Osteoblast (primary cell): Measurements from ENCODE around the gene PDPN. TPM values are rescaled to one million over a fixed set of nuclear protein-coding genes. Genes with fewer than 3 reads are reported as not detected.

ENCODE experiments used
- DNase-seq: peaks from one replicate; pipeline ENCODE4 v3.0.0; 2011; ENCODE audit warnings: low spot score, mixed read lengths; ENCODE audit not compliant: insufficient read length; ENCODE audit errors: missing footprints
- H2AFZ ChIP-seq: 2 replicates; pipeline ENCODE4 v1.6.0; 2011; ENCODE audit warnings: mild to moderate bottlenecking, low read length
- H3K27ac ChIP-seq: 2 replicates; pipeline ENCODE4 v1.5.1; 2011; ENCODE audit warnings: mild to moderate bottlenecking, low read depth, low read length, moderate library complexity
- H3K27me3 ChIP-seq: 2 replicates; pipeline ENCODE4 v1.6.0; 2012; ENCODE audit warnings: mild to moderate bottlenecking, control low read depth, inconsistent platforms, low read length, moderate library complexity; ENCODE audit not compliant: insufficient read depth
- H3K36me3 ChIP-seq: 2 replicates; pipeline ENCODE4 v1.5.1; 2011; ENCODE audit warnings: mild to moderate bottlenecking, low read length, control low read depth, moderate library complexity; ENCODE audit not compliant: insufficient read depth
- H3K4me1 ChIP-seq: 2 replicates; pipeline ENCODE4 v1.5.1; 2011; ENCODE audit warnings: mild to moderate bottlenecking, low read length, control low read depth, moderate library complexity; ENCODE audit not compliant: insufficient read depth
- H3K4me2 ChIP-seq: 2 replicates; pipeline ENCODE4 v1.6.0; 2011; ENCODE audit warnings: mild to moderate bottlenecking, low read length; ENCODE audit not compliant: insufficient read depth
- H3K4me3 ChIP-seq: fragments of 200-600 bp; sonication (generic); 3 replicates; pipeline ENCODE4 v1.5.1; 2012; ENCODE audit warnings: mild to moderate bottlenecking, low read length, inconsistent platforms; ENCODE audit not compliant: insufficient read depth
- H3K79me2 ChIP-seq: 2 replicates; pipeline ENCODE4 v1.6.0; 2012; ENCODE audit warnings: mild to moderate bottlenecking, low read length, control low read depth, inconsistent platforms; ENCODE audit not compliant: insufficient read depth
- H3K9me3 ChIP-seq: 2 replicates; pipeline ENCODE4 v1.5.1; 2011; ENCODE audit warnings: low read depth, low read length, control low read depth
- H4K20me1 ChIP-seq: 2 replicates; pipeline ENCODE4 v1.6.0; 2012; ENCODE audit warnings: mild to moderate bottlenecking, low read length, control low read depth; ENCODE audit not compliant: insufficient read depth
- total RNA-seq: library from RNA; depleted of rRNA; stranded (reverse); fragments of >200 nt; gene quantifications from 2 replicates; pipeline ENCODE4 v1.2.3, GENCODE V29; 2012
- TF ChIP-seq, protein P1 (sequence below): IDR thresholded peaks from 2 replicates; pipeline ENCODE4 v1.5.1; 2011; ENCODE audit warnings: mild to moderate bottlenecking, low read depth, low read length, moderate library complexity; ENCODE audit errors: extremely low read depth

Gene PDPN
- total RNA-seq, 1 donor = 11.9 TPM

DNA sequence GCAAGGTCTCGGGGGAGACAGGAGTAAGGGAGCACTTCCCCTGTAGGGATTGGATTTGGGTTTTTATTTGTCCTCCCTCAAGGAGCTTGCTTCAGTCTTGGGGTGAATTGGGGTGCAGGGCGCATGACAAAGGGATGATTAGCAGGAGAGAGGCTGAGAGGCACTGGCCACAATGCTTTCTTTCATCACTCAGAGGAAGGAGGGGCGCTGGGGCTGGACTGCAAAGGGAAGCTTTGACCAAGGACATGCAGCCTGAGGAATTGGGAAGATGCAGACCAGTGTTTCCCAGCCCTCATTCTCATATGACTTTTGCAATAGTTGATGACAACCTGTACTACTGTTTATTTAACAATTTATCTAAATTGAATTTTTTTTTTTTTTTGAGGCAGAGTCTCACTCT lies 34.1 kb upstream of the PDPN start:
- H2AFZ ChIP-seq = no peak overlapping the region
- H3K27ac ChIP-seq = no peak overlapping the region
- H4K20me1 ChIP-seq = no peaks in the 10 kb centered on the region
- H3K9me3 ChIP-seq = no peaks in the 10 kb centered on the region
- no peaks in the 10 kb centered on the region for H3K4me1 ChIP-seq
- no peaks in the 10 kb centered on the region for H3K79me2 ChIP-seq
- no peaks in the 10 kb centered on the region for H3K27me3 ChIP-seq
- no peak overlapping the region for H3K4me2 ChIP-seq
- TF ChIP-seq, protein P1, sequence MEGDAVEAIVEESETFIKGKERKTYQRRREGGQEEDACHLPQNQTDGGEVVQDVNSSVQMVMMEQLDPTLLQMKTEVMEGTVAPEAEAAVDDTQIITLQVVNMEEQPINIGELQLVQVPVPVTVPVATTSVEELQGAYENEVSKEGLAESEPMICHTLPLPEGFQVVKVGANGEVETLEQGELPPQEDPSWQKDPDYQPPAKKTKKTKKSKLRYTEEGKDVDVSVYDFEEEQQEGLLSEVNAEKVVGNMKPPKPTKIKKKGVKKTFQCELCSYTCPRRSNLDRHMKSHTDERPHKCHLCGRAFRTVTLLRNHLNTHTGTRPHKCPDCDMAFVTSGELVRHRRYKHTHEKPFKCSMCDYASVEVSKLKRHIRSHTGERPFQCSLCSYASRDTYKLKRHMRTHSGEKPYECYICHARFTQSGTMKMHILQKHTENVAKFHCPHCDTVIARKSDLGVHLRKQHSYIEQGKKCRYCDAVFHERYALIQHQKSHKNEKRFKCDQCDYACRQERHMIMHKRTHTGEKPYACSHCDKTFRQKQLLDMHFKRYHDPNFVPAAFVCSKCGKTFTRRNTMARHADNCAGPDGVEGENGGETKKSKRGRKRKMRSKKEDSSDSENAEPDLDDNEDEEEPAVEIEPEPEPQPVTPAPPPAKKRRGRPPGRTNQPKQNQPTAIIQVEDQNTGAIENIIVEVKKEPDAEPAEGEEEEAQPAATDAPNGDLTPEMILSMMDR = no peak
- H3K36me3 ChIP-seq = no peaks in the 10 kb centered on the region
- H3K4me3 ChIP-seq = no peak overlapping the region
- DNase-seq = no peak

DNA sequence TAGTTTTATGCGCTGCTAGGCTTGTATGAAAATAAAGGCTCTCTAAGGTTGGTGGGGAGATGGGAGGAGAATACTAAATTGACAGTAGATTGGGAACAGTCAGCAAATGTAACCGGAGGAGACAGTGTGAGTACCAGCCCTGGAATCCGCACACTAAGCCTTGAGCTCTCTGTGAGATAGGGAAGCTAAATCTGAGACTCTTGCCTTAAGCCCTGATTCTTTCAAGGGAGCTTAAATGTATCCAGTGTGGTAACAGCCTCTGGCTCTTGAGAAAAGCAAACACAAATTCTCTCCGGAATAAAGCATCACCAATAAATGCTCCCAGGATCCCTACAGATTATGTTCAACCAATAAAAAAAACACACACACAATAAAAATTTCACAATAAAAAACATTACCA lies 33.0 kb upstream of the PDPN start:
- no peak overlapping the region for H3K4me2 ChIP-seq
- TF ChIP-seq, protein P1 = no peak

DNA sequence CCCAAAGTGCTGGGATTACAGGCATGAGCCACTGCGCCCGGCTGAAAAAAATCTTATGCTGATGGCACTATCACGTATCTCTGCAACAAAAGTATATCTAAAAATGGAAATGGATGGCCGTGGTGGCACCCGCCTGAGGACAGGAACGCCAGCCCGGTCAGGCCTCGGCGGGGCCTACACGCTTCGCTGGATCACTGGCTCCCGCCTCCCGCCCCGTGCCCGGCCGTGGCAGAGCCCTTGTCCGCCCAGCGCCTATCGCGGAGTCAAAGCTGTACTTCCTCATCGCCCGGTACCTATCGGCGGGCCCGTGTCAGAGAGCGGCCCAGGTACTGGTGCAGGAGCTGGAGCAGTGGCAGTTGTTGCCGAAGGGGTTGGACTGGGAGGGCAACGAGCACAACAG lies 28.8 kb upstream of the PDPN start:
- Histone ChIP-seq H3K36me3 (no peaks in the 10 kb centered on the region), H3K9me3 (no peaks in the 10 kb centered on the region), H3K27ac (no peak overlapping the region), H3K27me3 (no peaks in the 10 kb centered on the region), H3K4me1 (no peaks in the 10 kb centered on the region), H3K4me3 (no peak overlapping the region), H3K4me2 (no peak overlapping the region), H2AFZ (no peak overlapping the region), H3K79me2 (no peaks in the 10 kb centered on the region), H4K20me1 (no peaks in the 10 kb centered on the region)
- TF ChIP-seq, protein P1 = no peak
- DNase-seq = no peak

More for the DNA sequence above, 33.0 kb upstream of the PDPN start:
- H3K9me3 ChIP-seq = no peaks in the 10 kb centered on the region
- H3K36me3 ChIP-seq = no peaks in the 10 kb centered on the region
- no peak overlapping the region for H3K27ac ChIP-seq
- H3K4me1 ChIP-seq = no peaks in the 10 kb centered on the region
- H3K27me3 ChIP-seq = no peaks in the 10 kb centered on the region
- H2AFZ ChIP-seq = no peak overlapping the region
- no peak for DNase-seq
- H3K79me2 ChIP-seq = no peaks in the 10 kb centered on the region
- no peaks in the 10 kb centered on the region for H4K20me1 ChIP-seq
- H3K4me3 ChIP-seq = no peak overlapping the region

DNA sequence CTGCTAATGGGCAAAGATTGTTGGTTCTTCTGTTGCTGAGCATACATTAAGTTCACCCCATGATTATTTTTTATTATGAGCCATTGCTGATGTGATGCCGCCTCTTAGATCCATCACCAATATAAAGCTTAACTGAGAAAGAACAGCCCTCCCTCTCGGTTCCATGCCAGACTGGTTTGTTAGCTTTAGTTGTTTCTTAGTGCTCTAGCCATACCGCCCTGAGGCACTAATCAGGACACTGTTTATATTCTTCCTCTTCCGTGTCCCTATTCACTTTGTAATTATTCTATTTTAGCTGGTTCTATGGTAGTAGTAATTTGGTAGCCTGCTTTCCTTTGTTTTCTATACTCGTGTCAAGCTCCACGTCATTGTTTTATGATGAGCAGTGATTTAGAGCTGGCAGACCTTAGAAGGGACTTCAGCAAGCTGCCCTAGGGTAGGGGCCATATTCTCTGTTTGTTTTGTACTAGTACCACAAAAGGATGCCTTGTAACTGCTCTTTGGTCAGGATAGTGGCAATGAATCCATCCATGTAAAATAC lies 27.3 kb upstream of the PDPN start:
- TF ChIP-seq, protein P1 = no peak
- DNase-seq = no peak
- no peak overlapping the region for H2AFZ ChIP-seq

More for the DNA sequence above, 27.3 kb upstream of the PDPN start:
- Histone ChIP-seq H3K4me2 (no peak overlapping the region), H3K9me3 (no peaks in the 10 kb centered on the region), H3K27me3 (no peaks in the 10 kb centered on the region), H4K20me1 (no peaks in the 10 kb centered on the region), H3K4me1 (no peaks in the 10 kb centered on the region), H3K27ac (no peak overlapping the region), H3K4me3 (no peak overlapping the region), H3K36me3 (no peaks in the 10 kb centered on the region), H3K79me2 (no peaks in the 10 kb centered on the region)
